GM21423 (cell line): ENCODE measurements around the gene B9D1.
A peak's percentile ranks its signal among the peaks of the same experiment; 100 is the strongest.

Source experiments
- ATAC-seq: cut with Tn5 transposase; IDR thresholded peaks from one replicate; pipeline ENCODE4 v1.9.1; 2021; ENCODE audit warnings: mild to moderate bottlenecking, moderate library complexity; ENCODE audit not compliant: unreplicated experiment

The B9D1 gene

GRCh38 chr17:19377602-19378415 is 15.3 kb upstream of the B9D1 start:
- ATAC-seq = peak; percentile 92

- ATAC-seq = no peak
These were observed 14.3 kb upstream of the B9D1 start for GRCh38 chr17:19376811-19377210.

- ATAC-seq = no peak
These were observed 13.2 kb upstream of the B9D1 start for GRCh38 chr17:19375732-19376131.

GRCh38 chr17:19374136-19374535 is 11.6 kb upstream of the B9D1 start:
- no peak for ATAC-seq

- ATAC-seq = no peak
These were observed 10.5 kb upstream of the B9D1 start for GRCh38 chr17:19372866-19373504.

GRCh38 chr17:19372439-19372838 is 9.9 kb upstream of the B9D1 start:
- ATAC-seq = no peak

- no peak for ATAC-seq
These were observed 9.5 kb upstream of the B9D1 start for GRCh38 chr17:19372011-19372370.

- no peak for ATAC-seq
These were observed 8.9 kb upstream of the B9D1 start for GRCh38 chr17:19371259-19372010.

GRCh38 chr17:19370493-19370960 is 8.0 kb upstream of the B9D1 start:
- ATAC-seq = peak; percentile 59

GRCh38 chr17:19369846-19370492 is 7.4 kb upstream of the B9D1 start:
- ATAC-seq = no peak

- no peak for ATAC-seq
These were observed 6.7 kb upstream of the B9D1 start for GRCh38 chr17:19369107-19369778.

GRCh38 chr17:19368229-19368628 is 5.7 kb upstream of the B9D1 start:
- no peak for ATAC-seq

GRCh38 chr17:19366637-19366972 is 4.1 kb upstream of the B9D1 start:
- ATAC-seq = no peak

GRCh38 chr17:19365833-19366636 is 3.5 kb upstream of the B9D1 start:
- ATAC-seq = no peak

- no peak for ATAC-seq
These were observed 2.9 kb upstream of the B9D1 start for GRCh38 chr17:19365499-19365817.

GRCh38 chr17:19364699-19365498 is 2.4 kb upstream of the B9D1 start:
- no peak for ATAC-seq

- no peak for ATAC-seq
These were observed 1.0 kb upstream of the B9D1 start for GRCh38 chr17:19363460-19364035.

GRCh38 chr17:19363114-19363438 is 553 bp upstream of the B9D1 start:
- ATAC-seq = no peak

- no peak for ATAC-seq
These were observed 613 bp downstream of the B9D1 start for GRCh38 chr17:19361944-19362276.
